Epidermal melanocyte (primary cell): ENCODE data around the gene IL27RA.
A peak's percentile ranks its signal among the peaks of the same experiment; 100 is the strongest.
"Not testable (repeated sequence)": the region's sequence is repeated elsewhere in the genome, so short reads cannot be mapped to it uniquely, and the experiment has no call there.

Source experiments
- DNase-seq: peaks from one replicate; pipeline ENCODE4 v3.0.0; 2011; ENCODE audit warnings: low spot score; ENCODE audit not compliant: insufficient read length

Gene IL27RA

DNA sequence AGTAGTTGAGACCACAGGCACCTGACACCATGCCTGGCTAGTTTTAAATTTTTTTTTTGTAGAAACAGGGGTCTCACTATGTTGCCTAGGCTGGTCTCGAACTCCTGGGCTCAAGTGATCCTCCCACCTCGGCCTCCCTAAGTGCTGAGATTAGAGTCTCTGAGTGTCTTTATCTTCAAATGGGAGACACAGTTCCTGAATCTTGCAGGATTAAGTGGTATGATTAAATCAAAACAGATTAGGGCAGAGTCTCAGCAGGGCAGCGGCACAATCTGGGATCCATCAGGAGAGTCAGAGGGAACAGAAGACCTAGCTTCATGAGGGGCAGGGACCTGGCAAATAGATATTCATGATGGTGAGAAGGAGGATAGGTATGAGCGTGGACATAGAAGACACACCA lies 2.7 kb upstream of the IL27RA start:
- peak; percentile 16 for DNase-seq

- peak; percentile 11 for DNase-seq
Measured at GRCh38 chr19:14030997-14031718, 404 bp upstream of the IL27RA start.

GRCh38 chr19:14033946-14034345 lies 2.4 kb downstream of the IL27RA start:
- peak; percentile 10 for DNase-seq

- not testable (repeated sequence) for DNase-seq
Measured at GRCh38 chr19:14035159-14035558, 3.6 kb downstream of the IL27RA start.

DNA sequence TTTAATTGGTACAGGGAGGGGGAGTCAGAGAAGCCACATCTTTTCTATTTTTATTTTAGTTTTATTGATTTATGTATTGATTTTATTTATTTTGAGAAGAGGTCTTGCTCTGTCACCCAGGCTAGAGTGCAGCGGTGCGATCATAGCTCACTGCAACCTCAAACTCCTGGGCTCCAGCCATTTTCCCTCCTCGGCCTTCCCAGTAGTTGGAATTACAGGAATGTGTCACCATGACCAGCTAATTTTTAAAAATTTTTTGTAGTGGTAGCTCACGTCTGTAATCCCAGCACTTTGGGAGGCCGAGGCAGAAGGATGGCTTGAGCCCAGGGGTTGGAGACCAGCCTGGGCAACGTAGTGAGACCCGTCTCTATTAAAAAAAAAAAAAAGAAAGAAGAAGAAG lies 4.1 kb downstream of the IL27RA start:
- DNase-seq: no peak

- DNase-seq: no peak
Measured at GRCh38 chr19:14039181-14039580, 7.6 kb downstream of the IL27RA start.

DNA sequence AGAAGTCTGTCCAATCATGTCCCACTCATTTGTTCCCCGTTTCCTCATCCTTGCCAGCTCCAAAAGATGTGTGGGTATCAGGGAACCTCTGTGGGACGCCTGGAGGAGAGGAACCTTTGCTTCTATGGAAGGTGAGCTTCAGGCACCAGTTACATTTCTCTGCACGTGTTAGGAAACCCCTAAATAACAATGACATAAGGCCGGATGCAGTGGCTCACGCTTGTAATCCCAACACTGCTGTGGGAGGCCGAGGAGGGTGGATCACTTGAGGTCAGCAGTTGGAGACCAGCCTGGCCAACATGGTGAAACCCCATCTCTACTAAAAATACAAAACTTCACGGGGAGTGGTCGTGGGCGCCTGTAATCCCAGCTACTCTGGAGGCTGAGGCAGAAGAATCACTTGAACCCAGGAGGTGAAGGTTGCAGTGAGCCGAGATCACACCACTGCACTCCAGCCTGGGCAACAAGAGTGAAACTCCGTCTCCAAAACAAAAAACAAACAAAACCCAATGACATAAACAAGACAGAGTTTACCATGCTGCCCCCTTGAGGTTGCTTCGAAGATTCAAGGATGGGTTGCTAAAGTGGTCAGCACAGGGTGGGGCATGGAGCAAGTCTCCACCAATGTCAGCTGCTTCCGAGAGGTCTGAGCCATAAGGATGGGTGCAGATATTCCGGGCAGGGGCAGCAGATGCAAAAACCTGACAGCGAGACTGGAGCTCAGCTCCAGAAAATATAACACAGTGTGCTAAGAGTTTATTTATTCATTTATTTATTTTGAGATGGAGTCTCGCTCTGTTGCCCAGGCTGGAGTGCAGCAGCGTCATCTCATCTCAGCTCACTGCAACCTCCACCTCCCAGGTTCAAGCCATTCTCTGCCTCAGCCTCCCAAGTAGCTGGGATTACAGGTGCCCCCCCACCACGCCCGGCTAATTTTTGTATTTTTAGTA lies 11.4 kb downstream of the IL27RA start:
- DNase-seq: peak; percentile 67

GRCh38 chr19:14047866-14048265 lies 16.3 kb downstream of the IL27RA start:
- DNase-seq: not testable (repeated sequence)

GRCh38 chr19:14048443-14049153 lies 17.0 kb downstream of the IL27RA start:
- DNase-seq: peak; percentile 20

- peak; percentile 3 for DNase-seq
Measured at GRCh38 chr19:14050512-14050911, 18.9 kb downstream of the IL27RA start.

DNA sequence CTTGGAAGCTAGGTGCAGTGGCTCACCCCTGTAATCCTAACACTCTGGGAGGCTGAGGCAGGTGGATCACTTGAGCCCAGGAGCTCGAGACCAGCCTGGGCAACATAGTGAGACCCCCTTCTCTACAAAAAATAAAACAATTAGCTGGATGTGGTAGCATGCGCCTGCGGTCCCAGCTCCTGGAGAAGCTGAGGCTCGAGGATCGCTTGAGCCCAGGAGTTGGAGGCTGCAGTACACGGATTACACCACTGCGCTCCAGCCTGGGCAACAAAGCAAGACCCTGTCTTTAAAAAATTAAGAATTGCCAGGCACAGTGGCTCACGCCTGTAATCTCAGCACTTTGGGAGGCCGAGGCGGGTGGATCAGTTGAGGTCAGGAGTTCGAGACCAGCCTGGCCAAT lies 19.4 kb downstream of the IL27RA start:
- DNase-seq: not testable (repeated sequence)

- DNase-seq: no peak
Measured at GRCh38 chr19:14051980-14052379, 20.4 kb downstream of the IL27RA start.

GRCh38 chr19:14052470-14052869 lies 20.9 kb downstream of the IL27RA start:
- DNase-seq: no peak

DNA sequence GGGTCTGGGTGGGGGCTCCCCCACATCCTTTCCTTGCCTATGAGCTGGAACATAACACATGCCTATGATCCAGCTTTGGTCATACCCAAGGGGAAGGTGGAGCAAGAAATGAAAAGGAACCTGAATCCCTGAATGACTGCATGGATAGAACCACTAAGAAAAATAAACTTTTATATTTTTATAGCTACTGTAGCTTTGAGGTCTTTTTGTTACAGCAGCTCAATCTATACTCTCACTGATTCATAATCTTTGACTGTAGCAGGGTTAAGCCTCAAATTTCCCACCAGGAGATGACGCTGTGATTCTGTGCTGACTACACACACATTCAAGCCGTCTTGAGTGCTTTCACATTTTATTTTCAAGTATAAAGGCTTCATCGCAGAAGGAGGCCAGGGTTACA lies 21.5 kb downstream of the IL27RA start:
- DNase-seq: no peak

- peak; percentile 10 for DNase-seq
Measured at GRCh38 chr19:14053500-14053899, 21.9 kb downstream of the IL27RA start.

- DNase-seq: peak; percentile 8
Measured at GRCh38 chr19:14054099-14054498, 22.5 kb downstream of the IL27RA start.

DNA sequence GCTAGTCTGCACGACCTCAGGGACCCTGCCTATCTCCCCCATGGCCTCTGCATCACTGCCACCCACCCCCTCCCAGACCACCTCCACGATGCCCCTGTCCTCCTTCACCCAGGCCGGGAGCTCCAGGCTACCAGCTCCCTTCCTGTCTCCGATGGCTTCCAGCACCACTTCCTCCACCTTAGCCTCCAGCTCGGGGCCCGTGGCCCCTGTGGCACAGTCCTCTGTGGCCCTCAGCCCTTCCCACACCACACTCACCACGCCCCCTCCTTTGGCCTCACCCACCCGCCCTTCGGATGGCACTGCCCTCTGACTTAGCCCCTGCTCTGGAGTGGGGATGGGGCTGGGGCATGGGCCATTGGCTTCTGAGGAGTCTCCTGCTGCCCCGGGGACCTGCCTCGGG lies 23.2 kb downstream of the IL27RA start:
- DNase-seq: peak; percentile 6

GRCh38 chr19:14055396-14055795 lies 23.8 kb downstream of the IL27RA start:
- DNase-seq: peak; percentile 6

DNA sequence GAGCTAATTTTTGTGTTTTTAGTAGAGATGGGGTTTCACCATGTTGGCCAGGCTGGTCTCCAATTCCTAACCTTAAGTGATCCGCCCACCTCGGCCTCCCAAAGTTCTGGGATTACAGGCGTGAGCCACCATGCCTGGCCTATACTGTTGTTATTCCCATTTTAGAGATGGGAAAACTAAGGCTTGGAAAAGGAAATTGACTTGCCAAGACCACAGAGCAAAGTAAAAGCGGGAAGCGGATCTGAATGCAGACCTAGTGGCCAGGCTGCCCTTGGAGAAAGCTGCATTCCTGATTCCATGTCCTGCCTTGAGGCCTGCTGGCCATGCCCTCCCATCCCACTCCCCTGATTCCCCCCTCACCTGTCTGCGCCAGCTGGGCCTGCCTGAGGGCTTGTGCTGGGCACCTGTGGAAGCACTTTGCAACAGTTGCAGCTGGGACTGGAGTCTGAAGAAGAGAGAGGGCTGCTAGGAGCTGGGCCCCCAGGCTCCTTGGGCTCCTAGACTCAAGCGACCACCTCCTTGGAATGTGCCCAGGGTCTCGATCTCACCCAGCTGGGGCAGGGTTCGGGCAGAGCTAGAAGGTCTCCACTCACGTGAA lies 24.6 kb downstream of the IL27RA start:
- peak; percentile 5 for DNase-seq

- DNase-seq: peak; percentile 3
Measured at GRCh38 chr19:14056741-14057356, 25.3 kb downstream of the IL27RA start.
